Skin of body (tissue), 2 donors: ENCODE data around the gene CEP89. TPM values are rescaled to one million over a fixed set of nuclear protein-coding genes. Genes with fewer than 3 reads are reported as not detected.
"Not testable (repeated sequence)": the region's sequence is repeated elsewhere in the genome, so short reads cannot be mapped to it uniquely, and the experiment has no call there.

Experiments used
- DNase-seq: peaks from one replicate; lab custom pipeline; 2025; lab: John Stamatoyannopoulos, UW
- total RNA-seq: library from RNA; depleted of rRNA; stranded (reverse); fragments of >200 nt; gene quantifications from one replicate; pipeline ENCODE4 v1.2.3, GENCODE V29; 2014

CEP89 gene
- total RNA-seq, 1 donor from 2014 or later: 9.5 TPM

- DNase-seq: no peak
Measured at GRCh38 chr19:32869966-32870573, 101.7 kb downstream of the CEP89 start.

DNA sequence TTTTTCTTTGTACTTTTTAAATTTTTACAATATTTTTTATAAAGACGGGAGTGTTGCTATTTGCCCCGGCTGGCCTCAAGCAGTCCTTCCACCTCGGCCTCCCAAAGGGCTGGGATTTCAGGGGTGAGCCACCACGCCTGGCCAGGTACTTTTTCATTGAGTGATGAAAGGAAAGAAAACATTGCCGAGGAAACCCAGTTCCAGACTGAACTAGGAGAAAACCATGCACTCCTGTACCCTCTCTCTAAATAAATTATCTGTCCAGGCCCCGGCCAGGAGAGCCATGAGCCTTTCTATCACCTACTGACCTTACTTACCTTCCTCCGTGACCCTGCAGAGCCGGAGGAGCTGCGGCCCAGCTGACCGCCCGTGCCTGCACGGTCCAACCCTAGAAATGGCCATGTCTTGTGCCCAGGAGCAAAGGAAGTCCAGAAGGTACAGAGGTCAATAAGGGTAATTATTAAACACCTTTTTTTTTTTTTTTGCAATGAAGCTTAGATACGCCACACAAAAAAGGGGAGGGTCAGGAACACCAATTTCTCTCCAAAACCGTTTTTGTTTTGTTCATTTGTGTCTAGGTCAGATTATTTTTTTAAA is 102.3 kb downstream of the CEP89 start, which contains the start of gene SLC7A9:
Gene SLC7A9 (minus strand): TSS at position 399 of the 597 bp plus-strand sequence. CDS start 1,233 bp downstream, outside the sequence.
- no peak for DNase-seq

- DNase-seq: no peak
Measured at GRCh38 chr19:32868206-32868950, 103.4 kb downstream of the CEP89 start.

DNA sequence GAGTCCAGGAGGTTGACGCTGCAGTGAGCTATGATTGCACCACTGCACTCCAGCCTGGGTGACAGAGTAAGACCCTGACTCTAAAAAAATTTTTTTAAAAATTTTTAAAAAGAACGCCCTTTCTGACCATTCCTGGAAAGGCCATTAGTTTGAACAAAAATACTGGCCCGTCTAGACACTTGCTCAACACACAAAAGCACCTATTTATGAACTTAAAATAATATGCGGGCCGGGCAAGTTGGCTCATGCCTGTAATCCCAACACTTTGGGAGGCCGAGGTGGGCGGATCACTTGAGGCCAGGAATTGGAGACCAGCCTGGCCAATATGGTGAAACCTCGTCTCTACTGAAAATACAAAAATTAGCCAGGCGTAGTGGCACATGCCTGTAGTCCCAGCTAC is 104.3 kb downstream of the CEP89 start:
- not testable (repeated sequence) for DNase-seq

GRCh38 chr19:32866564-32867265 is 105.0 kb downstream of the CEP89 start:
- DNase-seq: no peak

GRCh38 chr19:32866061-32866460 is 105.7 kb downstream of the CEP89 start:
- no peak for DNase-seq

GRCh38 chr19:32865326-32865725 is 106.4 kb downstream of the CEP89 start:
- no peak for DNase-seq

- DNase-seq: no peak
Measured at GRCh38 chr19:32864318-32865007, 107.3 kb downstream of the CEP89 start.

DNA sequence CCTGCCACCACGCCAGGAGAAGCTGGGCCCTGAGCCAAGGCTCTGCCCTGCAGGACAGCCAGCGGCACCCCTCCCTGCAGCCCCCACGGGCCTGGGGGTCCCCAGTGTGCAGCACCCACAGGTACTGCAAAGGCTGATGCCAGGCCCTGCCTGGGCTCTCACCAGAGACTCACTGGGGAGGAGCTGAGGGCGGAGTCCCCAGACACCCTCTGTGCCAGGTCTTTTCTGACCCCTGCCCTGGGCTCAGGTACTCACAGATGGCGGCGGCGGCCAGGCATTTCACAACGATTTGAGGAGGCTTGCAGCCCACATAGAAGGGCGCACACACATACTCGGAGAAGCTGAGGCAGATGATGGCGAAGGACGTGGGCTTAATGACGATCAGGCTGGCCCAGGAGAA is 107.9 kb downstream of the CEP89 start:
- no peak for DNase-seq

DNA sequence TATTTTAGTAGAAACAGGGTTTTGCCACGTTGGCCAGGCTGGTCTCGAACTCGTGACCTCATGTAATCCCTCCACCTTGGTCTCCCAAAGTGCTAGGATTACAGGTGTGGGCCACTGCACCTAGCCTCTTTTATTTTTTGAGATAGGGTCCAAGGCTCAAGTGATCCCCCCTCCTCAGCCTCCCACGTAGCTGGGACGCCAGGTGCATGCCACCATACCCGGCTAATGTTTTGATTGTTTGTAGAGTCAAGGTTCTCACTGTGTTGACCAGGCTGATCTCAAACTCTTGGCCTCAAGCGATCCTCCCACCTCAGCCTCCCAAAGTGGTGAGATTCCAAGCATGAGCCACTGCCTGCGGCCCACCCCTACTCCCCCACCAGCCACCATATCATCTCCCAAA is 108.5 kb downstream of the CEP89 start:
- DNase-seq: no peak

DNA sequence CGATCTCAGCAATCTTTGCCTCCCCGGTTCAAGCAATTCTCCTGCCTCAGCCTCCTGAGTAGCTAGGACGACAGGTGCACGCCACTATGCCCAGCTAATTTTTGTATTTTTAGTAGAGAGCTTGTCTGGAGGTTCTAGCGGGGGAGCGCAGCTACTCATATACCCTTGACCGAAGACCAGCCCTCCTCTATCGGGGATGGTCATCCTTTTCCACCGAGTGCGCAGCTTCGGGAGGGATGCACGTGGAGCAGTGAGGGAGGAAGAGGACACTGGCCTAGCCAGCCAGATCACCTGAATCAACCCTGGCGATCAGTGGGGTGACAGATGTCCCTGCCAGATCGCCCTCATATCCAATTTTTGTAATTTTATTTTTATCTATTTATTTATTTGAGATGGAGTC is 109.0 kb downstream of the CEP89 start:
- DNase-seq: no peak

DNA sequence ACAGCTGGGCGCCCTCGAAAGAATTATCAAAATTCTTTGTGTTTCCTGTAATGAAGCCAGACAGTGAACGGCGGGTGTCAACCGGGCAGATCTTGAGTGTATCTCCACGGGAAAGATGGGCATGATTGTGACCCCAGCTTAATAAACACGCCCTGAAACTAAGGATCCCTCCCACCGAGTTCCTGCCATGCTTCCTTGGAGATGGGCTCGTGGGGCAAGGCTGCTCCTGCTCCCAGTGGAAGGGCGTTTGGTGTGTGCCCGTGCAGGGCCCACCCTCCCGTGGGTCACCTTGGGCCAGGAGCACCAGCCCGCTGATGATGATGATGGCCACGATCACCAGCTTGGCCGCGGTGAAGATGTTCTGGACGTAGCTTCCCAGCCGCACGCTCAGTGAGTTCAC is 109.6 kb downstream of the CEP89 start:
- DNase-seq: no peak

- DNase-seq: no peak
Measured at GRCh38 chr19:32861596-32861995, 110.2 kb downstream of the CEP89 start.

- no peak for DNase-seq
Measured at GRCh38 chr19:32859591-32859990, 112.2 kb downstream of the CEP89 start.

- DNase-seq: no peak
Measured at GRCh38 chr19:32858559-32858958, 113.2 kb downstream of the CEP89 start.

GRCh38 chr19:32858155-32858554 is 113.6 kb downstream of the CEP89 start:
- no peak for DNase-seq

DNA sequence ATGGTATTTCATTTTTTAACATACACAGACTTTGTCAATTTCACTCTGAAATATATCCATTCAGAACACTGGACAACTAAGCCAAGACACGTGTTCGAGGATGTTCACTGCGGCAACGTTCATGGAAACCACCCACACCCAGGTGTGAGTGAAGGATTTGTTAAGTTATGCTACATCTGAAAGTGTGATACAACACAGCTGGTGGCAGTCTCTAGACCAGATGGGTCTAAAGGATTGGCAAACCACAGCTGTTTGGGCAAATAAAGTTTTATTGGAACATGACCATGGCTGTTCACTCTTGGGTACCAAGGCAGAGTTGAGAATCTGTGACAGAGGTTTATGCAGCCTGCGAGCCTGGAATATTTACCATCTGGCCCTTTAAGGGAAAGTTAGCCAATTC is 114.2 kb downstream of the CEP89 start:
- DNase-seq: no peak

GRCh38 chr19:32856818-32857217 is 114.9 kb downstream of the CEP89 start:
- DNase-seq: not testable (repeated sequence)

DNA sequence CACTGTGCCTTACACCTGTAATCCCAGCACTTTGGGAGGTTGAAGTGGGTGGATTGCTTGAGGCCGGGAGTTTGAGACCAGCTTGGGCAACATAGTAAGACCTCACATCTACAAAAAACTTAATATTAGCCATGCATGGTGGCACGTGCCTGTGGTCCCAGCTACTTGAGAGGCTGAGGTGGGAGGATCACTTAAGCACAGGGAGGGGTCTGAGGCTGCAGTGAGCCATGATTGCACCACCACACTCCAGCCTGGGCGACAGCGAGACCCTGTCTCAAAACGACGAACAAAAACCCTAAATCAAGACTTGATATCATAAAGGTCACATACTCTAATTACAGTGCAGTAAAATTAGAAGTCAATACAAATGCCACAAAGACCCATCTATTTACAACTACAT is 119.5 kb downstream of the CEP89 start:
- DNase-seq: no peak

- not testable (repeated sequence) for DNase-seq
Measured at GRCh38 chr19:32848035-32848434, 123.7 kb downstream of the CEP89 start.

- no peak for DNase-seq
Measured at GRCh38 chr19:32843716-32844245, 128.0 kb downstream of the CEP89 start.
